ENCODE data around the gene KCTD3. TPM values are rescaled to one million over a fixed set of nuclear protein-coding genes. Genes with fewer than 3 reads are reported as not detected.

Gene KCTD3
- total and polyA plus RNA-seq, 2 donors (not counting 1 experiment from before 2014, with no cell fraction given), result 2.3 to 3.0 TPM

GRCh38 chr1:215526846-215527151 is 40.3 kb upstream of the KCTD3 start:
- TF ChIP-seq EZH2 (IDR thresholded peaks at IDR 0.05; ENCODE audit: borderline replicate concordance, insufficient read depth, low read depth, low read length, poor library complexity, severe bottlenecking) (no peak), CTCF (IDR thresholded peaks at IDR 0.05) (no peak)
- H3K4me1 ChIP-seq (ENCODE audit: control insufficient read depth in 2 of 2, insufficient read depth in 2 of 2, low read length in 2 of 2), result no peaks in the 10 kb centered on the region
- no peaks in the 10 kb centered on the region for H4K20me1 ChIP-seq (ENCODE audit: control insufficient read depth, insufficient read depth, low read length, poor library complexity, severe bottlenecking)
- no peak overlapping the region for H3K4me2 ChIP-seq (replicated peaks; ENCODE audit: low read depth, low read length, poor library complexity, severe bottlenecking)
- no peak overlapping the region for H3K27ac Mint-ChIP-seq
- CTCF ChIA-PET, result interaction anchor here (1.2 to 1.7 kb wide), 5 partner anchors 12 to 1312 kb away, joined by 3 to 8 read pairs (median 5); partner anchors contain the start of gene KCTD3
- H3K79me2 ChIP-seq (ENCODE audit: control insufficient read depth, insufficient read depth, low read length), result no peaks in the 10 kb centered on the region
- no peak overlapping the region for H3K4me3 ChIP-seq (ENCODE audit: control extremely low read depth in 1 of 5, extremely low read depth in 1 of 5, insufficient read depth in 1 of 5, low read depth in 2 of 5, low read length in 4 of 5)
- no peaks in the 10 kb centered on the region for H3K4me1 Mint-ChIP-seq
- H3K9me3 ChIP-seq (ENCODE audit: control extremely low read depth in 1 of 3, control insufficient read depth in 2 of 3, insufficient read depth in 1 of 3, low read length in 2 of 3), result no peaks in the 10 kb centered on the region
- no peaks in the 10 kb centered on the region for H3K9me3 Mint-ChIP-seq (ENCODE audit: insufficient read depth)
- no peaks in the 10 kb centered on the region for H3K36me3 ChIP-seq (replicated peaks in 1 of 2; ENCODE audit: control extremely low read depth in 1 of 2, control insufficient read depth in 1 of 2, extremely low read depth in 1 of 2, insufficient read depth in 2 of 2, low read length in 1 of 2)
- H3K4me3 Mint-ChIP-seq, result no peak overlapping the region
- no peak overlapping the region for H3K27ac ChIP-seq (ENCODE audit: low read length in 2 of 2)
- intact Hi-C loops (cut with micrococcal nuclease), result loop anchor here (5.0 kb wide), 2 partner anchors 1194 to 1264 kb away; no protein-coding TSS in a partner anchor
- POLR2A ChIA-PET, result no interaction called here
- DNase-seq, result no peak
- H3K27me3 ChIP-seq (replicated peaks in 1 of 4; ENCODE audit: control extremely low read depth in 1 of 4, control insufficient read depth in 3 of 4, insufficient read depth in 4 of 4, low read length in 3 of 4), result peaks cover 0 to 8% (median 0%) of the 10 kb centered on the region in 4 experiments
- peaks cover 4% of the 10 kb centered on the region for H3K27me3 Mint-ChIP-seq
- ATAC-seq (ENCODE audit: low read depth), result no peak
- no peak overlapping the region for H3K9ac ChIP-seq (ENCODE audit: low read length)
- no peak overlapping the region for H2AFZ ChIP-seq (ENCODE audit: insufficient read depth, low read depth, low read length, poor library complexity, severe bottlenecking)

GRCh38 chr1:215529111-215529510 is 38.0 kb upstream of the KCTD3 start:
- intact Hi-C loops (cut with micrococcal nuclease), result loop anchor here (5.0 kb wide), 2 partner anchors 1197 to 1267 kb away; no protein-coding TSS in a partner anchor
- Mint-ChIP-seq H3K4me1 (no peaks in the 10 kb centered on the region), H3K27ac (no peak overlapping the region), H3K9me3 (ENCODE audit: insufficient read depth) (no peaks in the 10 kb centered on the region), H3K27me3 (peaks cover 11% of the 10 kb centered on the region), H3K4me3 (no peak overlapping the region)
- H3K79me2 ChIP-seq (ENCODE audit: control insufficient read depth, insufficient read depth, low read length), result no peaks in the 10 kb centered on the region
- no peak overlapping the region for H3K27ac ChIP-seq (ENCODE audit: low read length in 2 of 2)
- H3K4me1 ChIP-seq (ENCODE audit: control insufficient read depth in 2 of 2, insufficient read depth in 2 of 2, low read length in 2 of 2), result no peaks in the 10 kb centered on the region
- ATAC-seq (ENCODE audit: low read depth) (no peak), DNase-seq (no peak)
- no peak overlapping the region for H2AFZ ChIP-seq (ENCODE audit: insufficient read depth, low read depth, low read length, poor library complexity, severe bottlenecking)
- no peaks in the 10 kb centered on the region for H3K9me3 ChIP-seq (ENCODE audit: control extremely low read depth in 1 of 3, control insufficient read depth in 2 of 3, insufficient read depth in 1 of 3, low read length in 2 of 3)
- no peak overlapping the region for H3K4me3 ChIP-seq (ENCODE audit: control extremely low read depth in 1 of 5, extremely low read depth in 1 of 5, insufficient read depth in 1 of 5, low read depth in 2 of 5, low read length in 4 of 5)
- WGBS (ENCODE audit: insufficient coverage), result 92% methylated on average over 3 of the region's 4 CpGs
- peaks cover 0 to 8% (median 2%) of the 10 kb centered on the region in 4 experiments for H3K27me3 ChIP-seq (replicated peaks in 1 of 4; ENCODE audit: control extremely low read depth in 1 of 4, control insufficient read depth in 3 of 4, insufficient read depth in 4 of 4, low read length in 3 of 4)
- no peaks in the 10 kb centered on the region for H3K36me3 ChIP-seq (replicated peaks in 1 of 2; ENCODE audit: control extremely low read depth in 1 of 2, control insufficient read depth in 1 of 2, extremely low read depth in 1 of 2, insufficient read depth in 2 of 2, low read length in 1 of 2)
- CTCF ChIA-PET, result no interaction called here
- no peaks in the 10 kb centered on the region for H4K20me1 ChIP-seq (ENCODE audit: control insufficient read depth, insufficient read depth, low read length, poor library complexity, severe bottlenecking)
- TF ChIP-seq EZH2 (IDR thresholded peaks at IDR 0.05; ENCODE audit: borderline replicate concordance, insufficient read depth, low read depth, low read length, poor library complexity, severe bottlenecking), result no peak
- no peak overlapping the region for H3K9ac ChIP-seq (ENCODE audit: low read length)
- H3K4me2 ChIP-seq (replicated peaks; ENCODE audit: low read depth, low read length, poor library complexity, severe bottlenecking), result no peak overlapping the region
- POLR2A ChIA-PET, result no interaction called here
